ENCODE results near the gene SLX9.

DNA sequence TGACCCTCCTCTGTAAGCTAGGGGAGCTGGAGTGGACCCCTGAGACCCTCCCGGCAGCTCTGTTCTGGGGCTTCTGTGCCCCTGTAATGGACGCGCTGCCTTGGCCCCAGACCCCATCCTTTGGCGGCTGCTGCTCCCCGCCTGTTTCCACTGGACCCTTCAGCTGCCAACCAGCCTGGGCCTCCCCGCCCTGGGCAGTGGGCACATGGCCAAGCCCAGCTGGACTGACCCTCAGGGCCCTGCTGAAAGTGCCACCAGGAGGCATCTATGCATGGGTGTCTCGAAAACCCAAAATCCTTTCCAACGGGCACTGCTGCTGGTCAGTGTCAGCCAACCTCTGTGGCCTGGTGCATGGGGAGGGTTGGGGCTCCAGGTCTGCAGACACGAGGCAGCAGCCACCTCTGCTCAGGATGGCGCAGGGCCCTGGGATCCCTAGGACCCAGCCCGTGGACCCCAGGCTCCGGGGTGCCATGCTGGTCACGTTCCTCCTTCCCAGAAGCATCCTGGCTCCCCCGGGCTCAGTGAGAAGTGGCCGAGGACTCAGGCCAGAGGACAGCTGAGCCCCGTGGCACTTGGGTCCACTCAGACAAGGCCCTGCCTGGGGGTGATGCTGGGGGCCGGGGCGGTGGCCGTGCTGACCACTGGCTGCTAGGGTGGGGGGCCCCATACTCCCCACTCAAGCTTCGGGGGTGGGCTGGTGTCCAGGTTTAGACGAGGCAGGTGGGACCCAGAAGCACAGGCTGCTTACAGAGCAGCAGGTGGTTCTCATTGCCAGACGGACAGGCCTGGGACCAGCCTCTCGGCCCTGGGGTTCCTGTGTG lies 46.9 kb downstream of the SLX9 start:
- no peak for TF ChIP-seq POLR2AphosphoS5 (IDR thresholded peaks at IDR 0.05; ENCODE audit: borderline replicate concordance, low read depth, low read length)
- no peak for TF ChIP-seq EZH2 (IDR thresholded peaks at IDR 0.05)
- TF ChIP-seq FOXP2 (optimal IDR thresholded peaks at IDR 0.05; ENCODE audit: control extremely low read depth, extremely low read length, insufficient read depth) = no peak

All from SK-N-MC (cell line).